GM18505 (cell line): Measurements from ENCODE around the gene CD40LG.

Experiments used
- ATAC-seq: cut with Tn5 transposase; IDR thresholded peaks from one replicate; pipeline ENCODE4 v1.9.1; 2021; ENCODE audit not compliant: unreplicated experiment
- POLR2A ChIP-seq: IDR thresholded peaks from 4 replicates; pipeline ENCODE4 v1.6.1; 2011; ENCODE audit warnings: borderline replicate concordance; ENCODE audit not compliant: insufficient read depth, insufficient read length; ENCODE audit errors: extremely low read depth

The CD40LG gene

DNA sequence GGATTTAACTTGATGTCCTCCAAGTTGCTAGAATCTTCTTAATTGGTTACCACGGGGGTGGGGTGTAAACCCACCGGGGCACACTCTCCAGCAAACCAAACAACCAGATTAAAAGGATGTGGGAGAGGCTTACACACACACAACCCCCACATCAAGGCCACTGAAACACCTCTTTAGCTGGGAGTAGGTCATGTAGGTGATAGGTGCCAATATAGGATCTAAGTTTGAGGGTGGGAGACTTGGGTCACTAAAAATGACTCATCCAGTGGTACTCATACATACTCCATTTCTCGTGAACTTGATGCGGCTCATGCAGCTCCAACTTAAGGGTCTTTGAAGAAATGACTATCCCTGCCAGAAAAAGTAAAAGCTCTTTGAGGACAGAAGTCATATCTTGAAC lies 20.5 kb upstream of the CD40LG start:
- no peak for ATAC-seq
- no peak for TF ChIP-seq POLR2A

DNA sequence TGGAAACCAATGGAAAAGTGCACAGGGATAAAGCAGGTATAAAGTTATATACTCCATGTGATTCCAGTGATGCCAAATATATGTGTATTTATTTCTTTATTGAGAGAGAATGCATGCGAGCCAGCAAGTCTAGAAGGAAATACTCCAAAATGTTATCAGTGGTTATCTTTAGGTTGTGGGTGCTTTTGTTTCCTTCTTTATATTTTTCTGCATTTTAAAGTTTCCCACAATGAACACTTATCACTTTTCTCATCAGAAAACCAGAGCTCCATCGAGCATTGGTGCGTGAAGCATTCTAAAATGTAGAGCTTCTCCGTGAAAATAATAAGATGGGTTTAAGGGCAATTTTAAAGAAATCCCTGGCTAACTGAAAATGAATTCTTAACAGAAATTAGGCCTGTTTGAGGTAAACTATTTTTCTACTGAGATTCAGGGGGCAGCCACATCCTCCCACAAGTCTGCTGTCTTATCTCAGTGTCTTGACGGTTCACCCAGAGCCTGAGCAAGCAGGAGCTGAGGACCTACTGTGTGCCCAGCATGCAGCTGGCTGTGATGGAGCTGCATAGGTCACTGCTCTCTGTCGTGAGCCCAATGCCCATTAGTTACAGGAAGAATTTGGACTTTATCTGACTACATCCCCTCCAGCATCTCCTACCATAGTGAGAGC lies 18.7 kb upstream of the CD40LG start:
- no peak for ATAC-seq
- no peak for TF ChIP-seq POLR2A

DNA sequence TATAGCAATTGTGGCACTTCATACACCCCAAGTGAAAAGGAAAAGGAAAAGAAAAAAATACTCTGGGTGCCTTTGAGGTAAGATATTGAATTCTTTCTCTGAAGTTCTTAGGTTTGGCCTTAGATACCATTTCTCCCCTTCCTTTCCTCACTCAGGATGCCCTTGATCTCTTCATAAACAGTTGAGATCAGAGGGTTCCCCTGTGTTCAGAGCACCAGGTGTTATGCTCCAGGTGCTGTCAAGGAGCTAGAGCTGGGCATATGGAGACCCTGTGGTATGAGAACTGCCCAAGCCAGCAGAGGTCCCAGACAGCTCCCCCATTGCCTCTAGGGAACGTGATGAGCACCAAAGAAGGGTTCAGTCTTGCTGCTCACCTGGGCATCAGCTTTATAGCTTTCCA lies 17.1 kb upstream of the CD40LG start:
- TF ChIP-seq POLR2A: no peak
- ATAC-seq: no peak

DNA sequence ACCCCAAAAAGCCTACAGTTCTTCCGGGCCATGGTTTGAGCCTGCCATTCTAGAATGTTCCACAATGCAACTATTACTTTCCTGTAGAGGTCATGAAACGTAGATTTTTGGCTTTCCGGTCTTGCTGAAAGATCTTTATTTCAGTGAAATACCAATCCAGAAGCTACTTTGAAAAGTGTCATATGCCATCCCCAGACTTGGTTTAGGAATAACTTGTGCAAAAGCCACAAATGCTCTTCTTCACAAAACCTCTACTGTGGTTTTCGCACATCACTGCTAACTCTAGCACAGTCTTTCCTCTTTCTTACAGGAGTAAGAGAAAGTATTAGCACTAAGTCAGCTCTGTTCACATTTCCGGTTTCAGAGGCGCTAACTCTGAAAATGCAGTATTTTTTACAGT lies 12.7 kb upstream of the CD40LG start:
- ATAC-seq: peak; percentile 56
- TF ChIP-seq POLR2A: no peak

DNA sequence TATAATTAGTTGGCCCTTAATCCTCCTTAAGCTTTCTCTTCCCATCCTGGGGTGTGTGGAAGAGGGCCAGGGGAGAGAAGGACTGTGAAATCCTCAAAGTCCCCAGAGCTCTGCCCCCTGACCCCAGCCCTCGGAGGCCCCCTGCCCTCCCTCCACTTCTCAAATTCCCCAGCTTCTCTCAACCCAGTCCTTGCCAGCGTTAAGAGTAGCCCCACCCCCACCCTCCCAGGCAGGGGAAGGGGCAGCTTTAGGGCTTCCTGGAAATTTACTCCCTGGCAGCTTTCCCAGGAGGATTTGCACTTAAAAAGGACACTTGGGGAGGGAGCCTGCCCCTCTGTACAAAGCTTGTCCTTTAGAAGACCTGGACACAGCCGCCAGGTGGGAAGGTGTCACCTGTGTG lies 11.8 kb upstream of the CD40LG start:
- no peak for ATAC-seq
- TF ChIP-seq POLR2A: no peak

DNA sequence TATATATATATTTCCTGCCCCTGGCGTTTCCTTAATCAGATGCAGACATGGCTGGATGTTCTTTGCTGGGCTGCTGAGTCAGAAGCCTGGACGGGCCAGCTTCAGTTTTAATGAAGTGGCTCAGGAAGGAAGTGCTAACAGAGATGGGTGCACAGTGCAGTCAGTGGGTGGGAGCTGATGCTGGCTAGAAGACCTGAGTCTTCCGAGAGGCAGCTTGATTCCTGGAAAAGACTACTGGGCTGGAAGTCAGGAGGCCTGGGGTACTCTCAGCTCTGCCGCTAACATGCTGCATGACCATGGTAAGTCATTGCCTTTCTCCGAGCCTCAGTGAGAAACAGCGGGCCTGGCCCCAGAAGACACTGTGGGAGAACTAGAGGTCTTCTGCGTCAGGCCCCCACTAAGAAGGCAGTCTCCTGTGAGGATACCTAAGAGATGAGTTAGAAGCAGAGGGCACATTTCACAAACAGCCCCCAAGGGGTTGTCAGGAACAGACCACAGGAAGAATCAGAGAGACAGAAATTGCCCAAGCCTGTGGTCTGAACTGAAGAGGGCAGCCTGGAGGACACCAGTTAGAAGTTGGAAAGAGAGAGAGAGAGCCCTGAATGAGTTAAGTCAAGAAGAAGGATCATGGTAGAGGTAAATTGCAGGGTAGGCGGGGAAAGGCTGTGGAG lies 8.3 kb upstream of the CD40LG start:
- no peak for TF ChIP-seq POLR2A
- ATAC-seq: no peak

DNA sequence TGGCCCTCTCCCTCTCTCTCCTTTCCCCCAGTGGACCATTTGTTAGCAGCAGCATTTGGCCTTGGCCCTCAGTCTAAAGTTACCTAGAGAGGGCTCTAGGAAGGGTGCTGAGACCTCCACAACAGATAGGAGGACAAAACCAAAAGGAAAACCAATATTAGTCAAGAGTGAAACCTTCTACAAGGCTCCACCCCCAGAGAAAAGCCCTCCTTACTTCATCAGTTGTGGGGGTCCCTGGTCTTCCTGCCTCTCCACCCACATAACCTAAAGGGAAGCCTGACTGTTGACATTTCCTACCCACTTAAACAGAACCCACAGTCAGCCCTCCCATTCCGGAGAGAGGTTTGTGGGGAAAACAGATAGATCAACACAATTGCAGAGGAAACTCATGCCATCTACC lies 4.7 kb upstream of the CD40LG start:
- no peak for ATAC-seq

DNA sequence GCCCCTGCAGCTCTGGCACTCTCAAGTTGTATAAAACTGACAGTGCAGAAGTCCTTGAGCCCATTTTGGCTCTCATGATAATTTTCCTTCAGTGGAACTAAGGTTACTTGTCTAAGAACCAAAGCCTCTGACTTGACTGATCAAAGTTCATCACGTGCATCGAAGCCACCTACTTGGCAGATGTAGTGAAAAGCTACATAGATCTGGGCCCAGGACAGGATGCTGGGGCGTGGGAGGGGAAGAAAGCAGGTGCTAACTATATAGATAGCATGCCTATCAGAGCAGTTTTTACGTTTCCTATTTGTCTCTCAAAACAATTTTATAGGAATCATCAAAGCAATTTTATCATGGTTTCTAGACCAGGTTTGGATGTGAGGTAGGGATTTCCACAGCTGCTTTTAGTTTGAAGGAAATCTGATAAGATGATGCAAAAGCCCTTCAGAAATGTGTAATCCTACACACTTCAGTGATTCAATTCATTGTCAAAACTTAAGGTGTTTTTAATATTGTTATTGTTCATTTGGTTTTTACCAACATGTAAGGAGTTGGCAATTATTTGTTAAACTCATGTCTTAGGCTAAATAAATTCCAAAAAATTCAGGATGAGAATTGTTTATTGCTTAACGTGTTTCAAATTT lies 1.2 kb upstream of the CD40LG start:
- no peak for ATAC-seq
- no peak for TF ChIP-seq POLR2A

More for the DNA sequence above, 4.7 kb upstream of the CD40LG start:
- no peak for TF ChIP-seq POLR2A

DNA sequence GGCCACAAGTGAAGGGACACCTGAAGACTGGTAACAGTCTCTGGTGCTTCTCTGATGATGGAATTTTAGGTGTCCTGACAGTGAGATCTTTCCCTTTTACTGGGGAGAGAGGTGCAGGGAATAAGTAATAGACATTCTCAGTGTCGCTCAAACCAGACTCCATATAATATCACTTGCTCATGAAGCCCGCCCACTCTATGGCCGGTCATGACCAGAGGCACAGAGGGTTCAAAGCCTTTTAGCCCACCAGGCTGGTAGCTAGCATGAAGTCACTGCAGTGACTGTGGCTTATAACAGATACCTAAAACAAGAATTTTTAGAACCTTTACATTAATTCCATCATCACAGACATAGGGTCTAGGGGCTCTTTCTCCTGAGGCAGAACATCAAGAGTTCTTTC lies 2.9 kb downstream of the CD40LG start:
- ATAC-seq: no peak
- no peak for TF ChIP-seq POLR2A

DNA sequence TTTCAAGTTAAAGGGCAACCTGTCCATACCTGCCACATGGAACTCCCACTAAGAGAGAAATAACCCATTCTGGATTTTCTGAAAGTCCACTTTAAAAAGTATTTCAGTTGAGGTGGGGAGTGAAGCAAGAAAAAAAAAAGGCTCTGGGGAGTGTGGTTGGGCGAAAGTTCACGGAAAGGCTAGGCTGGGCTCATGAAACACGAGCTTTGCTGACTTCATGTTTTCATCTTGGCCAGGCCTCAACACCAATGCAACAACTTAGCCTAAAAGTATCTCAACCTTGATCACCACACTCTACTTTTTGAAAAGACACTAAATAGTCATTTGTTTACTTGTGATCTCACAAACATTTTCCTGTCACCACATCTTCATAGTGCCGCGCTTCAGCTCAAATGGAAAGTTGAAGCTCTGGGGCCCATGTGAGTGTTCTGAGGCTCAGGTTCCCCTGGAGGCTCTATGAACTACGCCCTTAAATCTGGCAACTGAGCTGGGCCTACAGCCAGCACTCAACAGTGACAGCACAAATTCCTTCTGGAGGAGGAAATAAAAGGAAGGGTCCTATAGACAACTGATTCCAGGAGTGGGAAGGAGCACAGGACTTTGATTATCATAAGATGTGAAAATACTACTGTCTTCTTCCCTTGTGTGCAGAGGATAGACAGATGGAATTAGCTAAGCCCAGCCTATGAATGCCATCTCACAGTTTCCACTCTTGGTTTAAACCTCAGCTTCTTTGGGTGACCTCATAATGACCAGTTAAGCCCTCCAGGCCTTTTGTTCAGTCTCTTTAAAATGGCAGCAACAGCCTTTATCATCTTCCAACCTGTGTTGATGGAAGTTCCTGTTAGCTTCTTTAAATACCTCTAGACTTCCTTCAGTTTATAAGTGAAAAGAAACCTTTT lies 5.1 kb downstream of the CD40LG start:
- no peak for TF ChIP-seq POLR2A
- ATAC-seq: no peak

DNA sequence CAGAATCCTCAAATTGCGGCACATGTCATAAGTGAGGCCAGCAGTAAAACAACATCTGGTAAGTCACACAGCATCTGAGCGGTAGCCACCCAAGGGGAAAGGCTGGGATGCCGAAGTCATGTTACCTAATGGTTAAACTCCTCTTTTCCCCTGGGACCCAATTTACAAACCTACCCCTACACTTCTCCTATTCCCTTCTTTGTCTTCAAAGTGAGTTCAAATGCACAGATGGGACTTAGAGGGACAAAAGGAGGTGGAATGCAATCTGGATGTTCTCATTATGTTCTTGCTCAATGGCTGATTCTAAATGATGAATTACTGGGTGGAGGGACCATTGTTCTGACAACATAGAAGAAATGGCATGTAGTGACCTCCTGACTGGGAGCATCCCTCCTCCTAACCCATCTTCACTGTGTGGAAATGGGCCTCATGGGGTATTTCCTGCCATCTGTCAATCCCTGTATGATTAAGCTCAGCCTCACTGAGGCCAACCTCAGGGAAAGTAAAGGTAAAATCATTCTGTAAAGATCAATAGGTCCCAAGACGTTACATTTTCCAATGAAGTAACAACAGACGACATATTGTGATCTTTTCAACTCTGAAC lies 8.5 kb downstream of the CD40LG start:
- TF ChIP-seq POLR2A: no peak
- no peak for ATAC-seq

DNA sequence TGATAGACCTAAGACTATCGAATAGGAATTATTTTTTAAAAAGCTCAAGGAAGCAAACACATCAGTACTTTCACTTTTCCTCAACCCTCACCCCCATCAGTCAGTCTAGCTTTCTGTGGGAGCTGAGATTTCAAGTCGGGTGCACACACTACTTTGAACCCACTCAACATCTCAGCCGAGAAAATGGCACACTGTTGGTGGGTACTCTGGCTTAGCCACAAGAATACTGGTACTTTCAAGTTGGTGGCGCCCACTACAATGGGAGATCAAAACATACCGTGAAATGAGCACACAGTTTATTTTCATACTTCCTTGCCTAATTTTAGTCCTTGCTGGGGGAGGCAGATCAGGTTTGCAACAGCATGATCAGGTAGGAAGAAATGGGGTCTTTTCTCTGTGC lies 10.2 kb downstream of the CD40LG start:
- ATAC-seq: no peak
- no peak for TF ChIP-seq POLR2A

DNA sequence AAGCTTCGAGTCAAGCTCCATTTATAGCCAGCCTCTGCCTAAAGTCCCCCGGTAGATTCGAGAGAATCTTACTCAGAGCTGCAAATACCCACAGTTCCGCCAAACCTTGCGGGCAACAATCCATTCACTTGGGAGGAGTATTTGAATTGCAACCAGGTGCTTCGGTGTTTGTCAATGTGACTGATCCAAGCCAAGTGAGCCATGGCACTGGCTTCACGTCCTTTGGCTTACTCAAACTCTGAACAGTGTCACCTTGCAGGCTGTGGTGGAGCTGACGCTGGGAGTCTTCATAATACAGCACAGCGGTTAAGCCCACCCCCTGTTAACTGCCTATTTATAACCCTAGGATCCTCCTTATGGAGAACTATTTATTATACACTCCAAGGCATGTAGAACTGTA lies 11.2 kb downstream of the CD40LG start:
- no peak for ATAC-seq
- TF ChIP-seq POLR2A: no peak
